Activated naive CD4-positive, alpha-beta T cell treated with anti-CD3 and anti-CD28 coated beads for 36 hours (primary cell): Measurements from ENCODE around the gene KCTD18. TPM values are rescaled to one million over a fixed set of nuclear protein-coding genes. Genes with fewer than 3 reads are reported as not detected.

Source experiments
- CTCF ChIA-PET: fragments of 350-600 bp; sonication (Branson Sonifier 250); formaldehyde crosslinking; loops from one replicate; lab custom pipeline; 2021; ENCODE audit warnings: antibody characterized with exemption; lab: Charles Lee
- DNase-seq: peaks from one replicate; pipeline ENCODE4 v3.0.0-alpha.2; 2020
- H3K27ac Mint-ChIP-seq: one replicate; pipeline ENCODE4 v1.8.0; 2021; ENCODE audit warnings: mild to moderate bottlenecking, mixed read lengths
- H3K27me3 Mint-ChIP-seq: one replicate; pipeline ENCODE4 v1.8.0; 2021; ENCODE audit warnings: low read depth, mixed read lengths
- H3K36me3 Mint-ChIP-seq: one replicate; pipeline ENCODE4 v1.8.0; 2021; ENCODE audit warnings: low read depth, mixed read lengths
- H3K4me1 Mint-ChIP-seq: one replicate; pipeline ENCODE4 v1.8.0; 2021; ENCODE audit warnings: low read depth, mixed read lengths
- H3K4me3 Mint-ChIP-seq: one replicate; pipeline ENCODE4 v1.8.0; 2021; ENCODE audit warnings: mild to moderate bottlenecking, moderate library complexity, mixed read lengths
- H3K9me3 Mint-ChIP-seq: one replicate; pipeline ENCODE4 v1.8.0; 2021; ENCODE audit warnings: mixed read lengths
- intact Hi-C: fragments of 100-400 bp; cut with micrococcal nuclease; formaldehyde crosslinking; loops from one replicate; pipeline ENCODE4 v1.15.1; 2023
- total RNA-seq, 2 experiments: library from RNA; stranded (reverse); gene quantifications; one replicate each; pipeline ENCODE4 v1.2.3, GENCODE V29; 2021

The KCTD18 gene
- total RNA-seq, 2 experiments from 2014 or later = 8.7 to 10.0 TPM

DNA sequence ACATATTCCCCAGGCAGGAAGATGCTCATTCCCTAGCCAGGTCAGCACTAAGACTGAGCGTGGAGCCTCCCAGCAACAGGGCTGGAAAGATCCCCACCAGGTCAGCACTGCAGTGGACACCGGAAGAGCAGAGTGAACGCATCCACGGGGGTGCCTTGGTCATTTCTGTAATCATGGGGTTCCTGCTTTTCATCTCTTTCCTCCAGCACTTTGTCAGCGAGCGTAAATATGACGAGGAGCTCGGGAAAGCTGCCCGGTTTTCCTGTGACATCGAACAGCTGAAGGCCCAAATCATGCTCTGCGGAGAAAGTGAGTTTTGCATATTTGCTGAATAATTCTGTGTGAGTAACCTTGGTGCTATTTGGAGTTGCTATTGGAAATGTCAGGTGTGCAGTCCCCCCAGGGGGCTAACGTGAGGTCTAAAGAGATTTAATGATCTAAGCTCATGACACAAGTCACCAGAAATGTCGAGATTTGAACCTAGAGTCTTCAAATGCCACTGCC lies 40.1 kb downstream of the KCTD18 start:
- DNase-seq = no peak
- intact Hi-C loops = loop anchor here (5.0 to 10.0 kb wide), 3 partner anchors 237 to 765 kb away; partner anchors contain the start of gene BZW1
- peaks cover 46% of the 10 kb centered on the region for H3K4me1 Mint-ChIP-seq
- H3K9me3 Mint-ChIP-seq = no peaks in the 10 kb centered on the region
- H3K36me3 Mint-ChIP-seq = peaks cover 2% of the 10 kb centered on the region
- H3K27ac Mint-ChIP-seq = no peak overlapping the region
- H3K27me3 Mint-ChIP-seq = no peaks in the 10 kb centered on the region
- no peak overlapping the region for H3K4me3 Mint-ChIP-seq
- CTCF ChIA-PET = interaction anchor here (0.7 to 3.7 kb wide), 14 partner anchors 8 to 496 kb away, joined by 3 to 23 read pairs (median 5); no protein-coding TSS in a partner anchor

DNA sequence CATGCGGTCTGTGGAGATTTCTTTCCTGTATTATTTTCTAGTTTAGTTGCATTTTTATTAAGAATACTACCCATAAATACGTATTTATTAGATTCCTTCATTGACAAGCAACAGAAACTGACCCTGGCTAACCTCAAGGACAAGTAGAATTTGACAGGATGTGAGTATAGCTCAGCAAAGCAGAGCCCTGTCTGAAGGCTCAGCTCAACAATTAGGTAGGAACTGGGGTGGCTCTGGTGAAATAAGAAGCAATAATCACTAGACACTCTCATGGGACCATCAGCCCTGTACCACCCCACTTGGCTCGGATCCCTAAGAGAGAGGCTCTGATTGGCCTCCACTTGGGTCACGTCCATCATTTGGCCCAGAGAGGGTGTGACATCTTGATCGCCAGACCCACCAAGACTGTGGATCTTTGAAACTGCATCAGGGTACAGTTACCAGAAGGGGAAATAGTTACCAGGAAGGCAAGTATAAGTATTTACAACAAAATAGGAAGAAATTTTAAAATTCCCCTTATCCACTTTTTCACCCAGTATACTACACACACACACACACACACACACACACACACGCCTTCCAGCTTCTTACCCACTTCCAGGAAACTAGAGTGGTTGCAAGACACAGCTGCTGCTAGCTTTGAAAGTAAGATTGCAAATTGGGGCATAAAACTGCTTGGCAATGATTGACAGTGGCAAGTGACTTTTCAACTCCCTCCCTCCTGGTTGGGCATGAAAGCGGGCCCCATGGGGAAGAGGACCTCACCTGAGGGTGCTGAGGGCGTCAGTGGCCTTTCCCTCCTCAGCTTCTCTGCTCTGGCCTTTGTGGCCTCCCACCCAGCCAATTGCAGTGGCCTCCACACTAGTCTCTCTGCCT lies 41.8 kb downstream of the KCTD18 start:
- CTCF ChIA-PET = interaction anchor here (0.7 to 2.6 kb wide), 13 partner anchors 13 to 488 kb away, joined by 3 to 12 read pairs (median 5); no protein-coding TSS in a partner anchor
- Mint-ChIP-seq H3K36me3 (peaks cover under 1% of the 10 kb centered on the region), H3K4me3 (peak overlapping the region; percentile 68), H3K4me1 (peaks cover 51% of the 10 kb centered on the region), H3K27me3 (no peaks in the 10 kb centered on the region), H3K9me3 (no peaks in the 10 kb centered on the region), H3K27ac (peak overlapping the region; percentile 92)
- intact Hi-C loops = loop anchor here (1.0 to 5.0 kb wide), 7 partner anchors 22 to 557 kb away; partner anchors contain the start of genes BZW1, C2orf69 and SGO2
- DNase-seq = peak; percentile 59

- Mint-ChIP-seq H3K27me3 (no peaks in the 10 kb centered on the region), H3K27ac (peak overlapping the region; percentile 92), H3K4me3 (peak overlapping the region; percentile 68), H3K9me3 (no peaks in the 10 kb centered on the region), H3K36me3 (no peaks in the 10 kb centered on the region), H3K4me1 (peaks cover 57% of the 10 kb centered on the region)
- intact Hi-C loops = loop anchor here (1.0 to 5.0 kb wide), 11 partner anchors 11 to 556 kb away; partner anchors contain the start of genes BZW1, C2orf69, SGO2 and SPATS2L
- CTCF ChIA-PET = interaction anchor here (0.6 to 2.6 kb wide), 11 partner anchors 12 to 487 kb away, joined by 3 to 12 read pairs (median 4); no protein-coding TSS in a partner anchor
- peak; percentile 77 for DNase-seq
These were observed 43.1 kb downstream of the KCTD18 start for GRCh38 chr2:200466425-200467418.

GRCh38 chr2:200463452-200463851 lies 46.4 kb downstream of the KCTD18 start:
- CTCF ChIA-PET = interaction anchor here (0.6 to 1.1 kb wide), 2 partner anchors 14 to 109 kb away, joined by 3 to 4 read pairs; no protein-coding TSS in a partner anchor
- Mint-ChIP-seq H3K27ac (no peak overlapping the region), H3K9me3 (no peaks in the 10 kb centered on the region), H3K27me3 (no peaks in the 10 kb centered on the region), H3K4me3 (no peak overlapping the region), H3K36me3 (no peaks in the 10 kb centered on the region), H3K4me1 (peaks cover 42% of the 10 kb centered on the region)
- DNase-seq = no peak
- intact Hi-C loops = no loop called here

DNA sequence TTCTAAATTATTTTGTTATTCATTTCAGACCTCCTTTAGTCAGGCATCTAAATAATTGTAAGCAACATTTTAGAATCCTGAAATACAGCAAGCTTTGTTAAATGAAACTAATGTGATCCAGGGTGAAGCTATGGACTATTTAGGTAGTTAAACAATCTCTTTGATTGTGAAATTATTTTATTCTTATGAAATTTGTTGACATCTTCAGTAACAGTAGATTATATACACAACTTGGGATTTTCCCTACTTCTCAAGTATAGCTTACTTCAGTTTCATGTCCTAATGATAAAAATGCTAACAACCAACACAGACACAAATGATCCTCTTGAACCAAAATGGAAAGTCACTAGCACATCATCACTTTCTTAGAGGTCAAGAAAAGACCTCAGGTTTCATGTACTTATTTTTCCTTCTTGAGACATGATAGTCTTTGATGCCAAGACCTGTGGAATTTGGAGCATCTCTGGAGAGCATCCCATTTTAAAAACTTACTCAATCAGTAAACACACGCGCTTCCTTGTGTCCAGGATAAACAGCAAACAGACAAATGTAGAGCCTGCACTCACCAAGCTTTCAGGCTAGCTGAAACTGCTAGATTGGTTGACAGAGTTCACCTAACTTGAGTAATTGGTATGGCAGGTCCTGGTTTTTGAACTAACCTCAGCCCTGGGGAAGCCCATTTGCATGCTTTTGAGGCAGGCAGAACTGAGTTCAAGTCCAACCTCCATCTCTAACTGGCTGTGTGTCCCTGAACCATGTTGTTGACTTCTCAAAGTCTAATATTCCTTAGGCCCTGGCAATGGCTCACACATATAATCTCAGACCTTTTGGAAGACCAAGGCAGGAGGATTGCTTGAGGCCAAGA lies 47.8 kb downstream of the KCTD18 start:
- Mint-ChIP-seq H3K4me1 (peaks cover 28% of the 10 kb centered on the region), H3K36me3 (no peaks in the 10 kb centered on the region), H3K27me3 (no peaks in the 10 kb centered on the region), H3K9me3 (no peaks in the 10 kb centered on the region), H3K27ac (no peak overlapping the region), H3K4me3 (no peak overlapping the region)
- CTCF ChIA-PET = interaction anchor here (1.0 to 1.2 kb wide), 2 partner anchors 9 to 38 kb away, joined by 3 to 5 read pairs; no protein-coding TSS in a partner anchor
- no peak for DNase-seq
- intact Hi-C loops = no loop called here

GRCh38 chr2:200459101-200459500 lies 50.8 kb downstream of the KCTD18 start:
- DNase-seq = no peak
- Mint-ChIP-seq H3K27me3 (no peaks in the 10 kb centered on the region), H3K4me3 (no peak overlapping the region), H3K27ac (no peak overlapping the region), H3K4me1 (peaks cover 39% of the 10 kb centered on the region), H3K9me3 (no peaks in the 10 kb centered on the region), H3K36me3 (no peaks in the 10 kb centered on the region)
- intact Hi-C loops = no loop called here
- CTCF ChIA-PET = no interaction called here

DNA sequence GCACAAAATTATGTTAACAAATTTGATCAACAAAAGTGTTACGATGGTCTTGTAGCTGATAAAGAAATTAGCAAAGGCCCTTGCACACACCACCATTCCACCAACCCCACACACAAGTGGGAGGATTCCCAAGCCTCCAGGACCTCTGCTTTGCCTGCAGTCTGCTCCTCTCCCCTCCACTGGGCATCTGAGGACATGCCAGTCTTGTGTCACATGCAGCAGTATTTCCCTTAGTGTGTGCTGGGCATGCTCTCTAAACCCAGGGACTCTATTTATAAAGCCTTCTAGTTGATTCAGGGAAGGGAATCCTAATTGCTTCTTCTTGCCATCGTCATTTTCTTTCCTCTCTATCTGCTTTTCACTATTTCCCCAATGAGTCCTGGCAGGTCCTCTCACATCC lies 53.3 kb downstream of the KCTD18 start:
- no peak for DNase-seq
- Mint-ChIP-seq H3K4me3 (no peak overlapping the region), H3K9me3 (no peaks in the 10 kb centered on the region), H3K36me3 (no peaks in the 10 kb centered on the region), H3K27ac (no peak overlapping the region), H3K27me3 (no peaks in the 10 kb centered on the region), H3K4me1 (peaks cover 32% of the 10 kb centered on the region)
- intact Hi-C loops = no loop called here
- CTCF ChIA-PET = interaction anchor here (0.6 kb wide), 2 partner anchors 13 to 266 kb away, joined by 3 to 5 read pairs; no protein-coding TSS in a partner anchor

DNA sequence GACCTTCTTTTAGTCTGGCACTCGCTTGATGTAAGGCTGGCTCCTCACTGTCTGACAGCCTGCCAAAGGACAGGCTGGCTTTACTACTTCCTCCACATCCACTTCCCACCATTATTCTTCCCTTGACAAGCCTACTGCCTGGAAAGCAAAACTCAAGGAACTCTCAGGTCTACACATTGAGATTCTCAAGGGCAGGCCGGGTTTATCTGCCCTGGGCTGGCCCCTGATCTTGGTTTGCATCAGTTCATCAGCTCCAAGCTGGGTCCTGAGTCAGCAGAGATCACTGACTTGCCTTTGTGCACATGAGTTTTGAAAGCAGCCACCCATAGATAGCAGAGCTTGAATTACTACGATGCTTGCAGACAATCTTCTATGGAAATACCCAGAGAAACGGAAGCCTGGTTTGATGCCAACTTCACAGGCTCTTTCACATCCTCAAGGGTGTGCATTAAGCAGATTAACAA lies 53.9 kb downstream of the KCTD18 start:
- DNase-seq = peak; percentile 73
- intact Hi-C loops = loop anchor here (1.0 kb wide), 6 partner anchors 9 to 478 kb away; no protein-coding TSS in a partner anchor
- CTCF ChIA-PET = interaction anchor here (0.6 kb wide), 1 partner anchor 266 kb away, joined by 5 read pairs; no protein-coding TSS in a partner anchor
- no peaks in the 10 kb centered on the region for H3K27me3 Mint-ChIP-seq
- H3K36me3 Mint-ChIP-seq = no peaks in the 10 kb centered on the region
- H3K27ac Mint-ChIP-seq = peak overlapping the region; percentile 73
- H3K4me3 Mint-ChIP-seq = no peak overlapping the region
- no peaks in the 10 kb centered on the region for H3K9me3 Mint-ChIP-seq
- peaks cover 30% of the 10 kb centered on the region for H3K4me1 Mint-ChIP-seq

DNA sequence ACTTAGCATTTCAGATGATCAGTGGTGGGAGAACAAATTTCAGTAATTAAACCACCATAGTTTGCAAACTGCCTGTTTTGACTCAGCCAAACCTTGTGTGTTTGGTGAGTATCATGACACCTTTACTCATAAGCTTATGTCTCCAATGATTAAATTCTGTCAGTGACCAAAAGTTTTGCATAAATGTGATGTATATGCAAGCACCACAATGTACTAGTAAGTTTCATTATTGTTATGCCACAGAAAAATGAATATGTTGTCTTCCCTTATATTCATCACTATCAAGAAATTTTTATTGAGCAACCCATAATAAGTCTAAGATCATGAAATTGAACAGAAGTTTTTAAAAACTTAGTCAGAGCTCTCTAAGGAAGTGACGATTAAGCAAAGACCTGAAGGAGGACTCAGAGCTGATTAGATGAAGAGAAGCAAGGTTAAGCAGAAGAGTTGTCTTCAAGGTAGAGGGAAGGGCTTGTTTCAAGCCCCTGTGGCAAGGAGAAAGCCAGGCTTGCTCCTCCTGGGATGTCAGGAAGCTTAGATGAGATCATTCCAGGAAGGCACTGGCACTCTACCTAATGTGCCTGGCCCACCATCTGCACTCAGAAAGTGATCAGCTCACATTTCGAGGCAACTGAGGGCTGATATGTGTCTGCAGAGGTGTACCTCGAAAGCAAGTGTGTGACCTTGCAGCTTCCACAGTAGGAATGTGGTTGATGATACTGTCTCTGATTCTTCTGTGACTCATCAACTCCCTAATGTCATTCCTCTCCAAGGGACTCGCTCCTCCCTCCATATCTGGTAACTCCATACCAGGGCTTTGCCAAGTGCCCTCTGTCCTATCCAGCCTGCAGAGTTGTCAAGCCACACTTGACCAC lies 54.7 kb downstream of the KCTD18 start:
- peak overlapping the region; percentile 73 for H3K27ac Mint-ChIP-seq
- no peaks in the 10 kb centered on the region for H3K27me3 Mint-ChIP-seq
- intact Hi-C loops = loop anchor here (1.0 kb wide), 6 partner anchors 8 to 477 kb away; no protein-coding TSS in a partner anchor
- H3K9me3 Mint-ChIP-seq = no peaks in the 10 kb centered on the region
- H3K36me3 Mint-ChIP-seq = no peaks in the 10 kb centered on the region
- peaks cover 30% of the 10 kb centered on the region for H3K4me1 Mint-ChIP-seq
- CTCF ChIA-PET = interaction anchor here (1.0 to 1.5 kb wide), 5 partner anchors 11 to 81 kb away, joined by 3 to 5 read pairs (median 4); no protein-coding TSS in a partner anchor
- DNase-seq = no peak
- H3K4me3 Mint-ChIP-seq = no peak overlapping the region
